GM12878 (cell line): ENCODE measurements around the gene GAL3ST2. TPM values are rescaled to one million over a fixed set of nuclear protein-coding genes. Genes with fewer than 3 reads are reported as not detected.

ENCODE experiments used
- ATAC-seq: fragments of 200-7000 bp; cut with Tn5 transposase; 3 replicates; pipeline ENCODE4 v1.9.1; 2020; ENCODE audit warnings: mild to moderate bottlenecking, moderate library complexity
- BruUV-seq: library from RNA; stranded (reverse); fragments of 400-500 nt; replicated peaks from 2 replicates; lab custom pipeline; 2021; lab: Mats Ljungman, UMichigan
- CTCF ChIA-PET: fragments of 300-600 bp; sonication (Branson Sonifier 250); formaldehyde crosslinking; extraction: SDS; loops from one replicate; lab custom pipeline; 2021; ENCODE audit warnings: inconsistent platforms; lab: Yijun Ruan, JAX
- POLR2A ChIA-PET: fragments of 350-600 bp; formaldehyde crosslinking; extraction: SDS; loops from one replicate; lab custom pipeline; 2021; ENCODE audit warnings: inconsistent platforms; lab: Charles Lee
- RAD21 ChIA-PET: fragments of 300-600 bp; sonication (Branson Sonifier 250); formaldehyde crosslinking; loops from one replicate; lab custom pipeline; 2023; ENCODE audit warnings: antibody characterized with exemption; ENCODE audit not compliant: unreplicated experiment; lab: Charles Lee
- SMC1A ChIA-PET: fragments of 300-600 bp; sonication (Branson Sonifier 250); formaldehyde crosslinking; loops from one replicate; lab custom pipeline; 2023; ENCODE audit not compliant: unreplicated experiment, uncharacterized antibody; lab: Charles Lee
- DNase-seq: peaks from one replicate; pipeline ENCODE4 v3.0.0-alpha.2; 2011; ENCODE audit warnings: low read depth, low spot score
- FAIRE-seq: peaks from 3 replicates; lab custom pipeline; 2011; peaks lifted over from hg19 to GRCh38; lab: Jason Lieb, UNC
- H2AFZ ChIP-seq: 2 replicates; pipeline ENCODE4 v1.6.0; 2011; ENCODE audit warnings: low read depth, low read length, control low read depth; ENCODE audit not compliant: control insufficient read depth
- H3K27ac ChIP-seq: 2 replicates; pipeline ENCODE4 v1.5.1; 2011; ENCODE audit warnings: control low read depth; ENCODE audit not compliant: control insufficient read depth, insufficient read depth
- H3K27me3 ChIP-seq, 2 experiments: replicated peaks in 1 of 2; 2 replicates each; pipeline versions ENCODE4 v1.6.0 to v1.6.1; 2011; ENCODE audit warnings: low read length in 1 of 2; ENCODE audit not compliant: control insufficient read depth in 2 of 2, insufficient read depth in 2 of 2
- H3K36me3 ChIP-seq, 2 experiments: 2 replicates each; pipeline ENCODE4 v1.5.1; 2011; ENCODE audit warnings: low read length in 1 of 2; ENCODE audit not compliant: control insufficient read depth in 2 of 2, insufficient read depth in 2 of 2
- H3K4me1 ChIP-seq: 2 replicates; pipeline ENCODE4 v1.6.1; 2011; ENCODE audit warnings: mild to moderate bottlenecking, low read length, moderate library complexity, mixed read lengths; ENCODE audit not compliant: control insufficient read depth, insufficient read depth
- H3K4me2 ChIP-seq: 2 replicates; pipeline ENCODE4 v1.6.0; 2011; ENCODE audit warnings: control low read depth; ENCODE audit not compliant: control insufficient read depth, insufficient read depth
- H3K4me3 ChIP-seq: fragments of 200-600 bp; sonication (generic); 2 replicates; pipeline ENCODE4 v1.5.1; 2016
- H3K79me2 ChIP-seq: 2 replicates; pipeline ENCODE4 v1.6.0; 2011; ENCODE audit warnings: low read length; ENCODE audit not compliant: control insufficient read depth, insufficient read depth
- H3K9ac ChIP-seq: 2 replicates; pipeline ENCODE4 v1.8.0; 2011; ENCODE audit warnings: low read length, control low read depth, mixed read lengths; ENCODE audit not compliant: control insufficient read depth, insufficient read depth
- H3K9me3 ChIP-seq: replicated peaks from 3 replicates; pipeline ENCODE4 v1.5.1; 2011; ENCODE audit warnings: mild to moderate bottlenecking, low read length; ENCODE audit not compliant: control insufficient read depth, insufficient read depth
- H4K20me1 ChIP-seq: 2 replicates; pipeline ENCODE4 v1.6.0; 2011; ENCODE audit not compliant: control insufficient read depth, insufficient read depth
- ATF7 ChIP-seq: fragments of 450-650 bp; IDR thresholded peaks from 2 replicates; pipeline ENCODE4 v1.6.1; 2016; ENCODE audit warnings: low read depth, mild to moderate bottlenecking
- FOXK2 ChIP-seq: fragments of 450-650 bp; IDR thresholded peaks from 2 replicates; pipeline ENCODE4 v1.6.1; 2017; ENCODE audit warnings: mild to moderate bottlenecking, moderate library complexity
- JUNB ChIP-seq: IDR thresholded peaks from 2 replicates; pipeline ENCODE4 v1.6.1; 2016; ENCODE audit warnings: antibody characterized with exemption, mild to moderate bottlenecking
- MEF2A ChIP-seq: IDR thresholded peaks from 2 replicates; pipeline ENCODE4 v1.6.1; 2011; ENCODE audit warnings: low read depth, mild to moderate bottlenecking, low read length, moderate library complexity; ENCODE audit not compliant: insufficient read depth
- PML ChIP-seq: IDR thresholded peaks from 2 replicates; pipeline ENCODE4 v1.6.1; 2012; ENCODE audit warnings: low read length, inconsistent platforms
- RELA ChIP-seq: fragments of 450-650 bp; IDR thresholded peaks from 2 replicates; pipeline ENCODE4 v1.8.0; 2014; ENCODE audit warnings: borderline replicate concordance; ENCODE audit not compliant: partially characterized antibody
- SREBF1 ChIP-seq: IDR thresholded peaks from 2 replicates; pipeline ENCODE4 v1.6.1; 2012; ENCODE audit warnings: mild to moderate bottlenecking, low read length
- WRNIP1 ChIP-seq: IDR thresholded peaks from 2 replicates; pipeline ENCODE4 v1.6.1; 2011; ENCODE audit warnings: low read depth, low read length, improper control_type of control experiment, borderline replicate concordance
- YY1 ChIP-seq: IDR thresholded peaks from 2 replicates; pipeline ENCODE4 v1.6.1; 2011; ENCODE audit warnings: low read depth, mild to moderate bottlenecking, low read length
- ZNF24 ChIP-seq: fragments of 450-650 bp; IDR thresholded peaks from 2 replicates; pipeline ENCODE4 v1.6.1; 2017; ENCODE audit warnings: antibody characterized with exemption, mild to moderate bottlenecking
- ZNF622 ChIP-seq: fragments of 450-650 bp; IDR thresholded peaks from 2 replicates; pipeline ENCODE4 v1.6.1; 2017; ENCODE audit warnings: mild to moderate bottlenecking, inconsistent platforms
- ZNF687 ChIP-seq: fragments of 450-650 bp; IDR thresholded peaks from 2 replicates; pipeline ENCODE4 v1.6.1; 2017; ENCODE audit warnings: mild to moderate bottlenecking, moderate library complexity
- WGBS: methylation state at CpG from one replicate; pipeline ENCODE4 v1.1.6; 2016; ENCODE audit warnings: low lambda C conversion rate; ENCODE audit not compliant: insufficient replicate concordance, insufficient coverage; ENCODE audit errors: missing lambda C conversion rate; 5-methylcytosine and 5-hydroxymethylcytosine counted together
- in situ Hi-C: fragments of 300-500 bp; cut with MboI; formaldehyde crosslinking; loops from 9 replicates; pipeline ENCODE4 v1.14.3; 2018; ENCODE audit warnings: mixed read lengths
- intact Hi-C: fragments of 100-400 bp; cut with micrococcal nuclease; formaldehyde crosslinking; loops from one replicate; pipeline ENCODE4 v1.14.2; 2022; ENCODE audit not compliant: unreplicated experiment
- polyA plus RNA-seq, 11 experiments: library from polyadenylated mRNA; depleted of rRNA in 4 of 11; unstranded in 6 of 11; stranded (reverse) in 5 of 11; fragments of >200 nt; fragmentation: Nextera tagmentation in 4 of 11; fragmentation: Illumina TruSeq in 1 of 11; extraction: Ambion mirVana in 4 of 11; extraction: Trizol in 1 of 11; gene quantifications; 1 replicate in 1 of 11; 2 replicates in 10 of 11; pipeline versions ENCODE4 v1.2.1 to v1.2.3, GENCODE V29; 2011 to 2016; ENCODE audit warnings: inconsistent platforms in 2 of 11, missing spikeins in 2 of 11, low read depth in 1 of 11
- total RNA-seq, 4 experiments: library from RNA; depleted of rRNA in 3 of 4; stranded (reverse); fragments of >200 nt in 3 of 4; fragmentation: Illumina TruSeq in 1 of 4; extraction: Trizol in 1 of 4; gene quantifications; 2 replicates each; pipeline versions ENCODE4 v1.2.1 to v1.2.3, GENCODE V29; 2013 to 2021
- TF ChIP-seq, protein P1 (sequence below): IDR thresholded peaks from 2 replicates; pipeline ENCODE4 v1.6.1; 2011; ENCODE audit warnings: low read depth, mild to moderate bottlenecking, low read length, moderate library complexity, borderline replicate concordance; ENCODE audit errors: extremely low read depth

GAL3ST2 gene
- total and polyA plus RNA-seq, 10 of the 15 experiments (the other 5 are each of a cell fraction or from before 2014, with no cell fraction given) = 0.09 to 0.36 (median 0.11) TPM; not detected in 7

DNA sequence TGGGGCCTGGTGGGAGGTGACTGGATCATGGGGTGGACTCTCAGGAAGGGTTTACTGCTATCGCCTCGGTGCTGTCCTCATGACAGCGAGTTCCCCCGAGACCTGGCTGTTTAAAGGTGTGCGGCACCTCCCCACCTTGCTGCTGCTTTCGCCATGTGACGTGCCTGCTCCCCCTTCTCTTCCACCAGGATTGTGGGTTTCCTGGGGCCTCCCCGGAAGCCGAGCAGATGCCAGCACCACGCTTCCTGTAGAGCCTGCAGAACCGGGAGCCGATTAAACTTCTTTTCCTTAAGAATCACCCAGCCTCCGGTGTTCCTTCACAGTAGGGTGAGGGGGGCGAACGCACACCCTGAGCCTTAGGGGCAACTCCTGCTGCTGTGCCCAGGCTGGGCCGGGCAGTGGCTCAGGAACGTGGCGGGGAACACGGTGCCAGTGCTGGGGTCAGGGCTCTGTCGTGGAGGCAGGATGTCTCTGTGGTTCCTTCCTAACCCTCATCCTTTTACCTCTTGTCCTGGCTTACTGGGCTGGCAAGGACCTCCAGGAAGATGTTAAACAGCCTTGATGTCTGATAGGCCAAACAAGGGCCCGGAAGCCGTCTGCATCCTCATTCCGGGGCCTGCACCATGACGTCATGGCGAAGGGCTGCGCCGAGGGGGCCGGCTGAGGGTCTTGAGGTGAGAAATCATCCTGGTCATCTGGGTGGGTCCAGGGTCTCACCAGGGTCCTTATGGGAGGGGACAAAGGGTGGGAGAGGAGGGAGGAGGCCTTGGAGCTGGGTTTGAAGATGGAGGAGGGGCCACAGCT is 45.0 kb downstream of the GAL3ST2 start:
- no peaks in the 10 kb centered on the region for H3K27me3 ChIP-seq
- no peak overlapping the region for H3K4me2 ChIP-seq
- BruUV-seq = no TSS peak
- no peak for DNase-seq
- no peaks in the 10 kb centered on the region for H4K20me1 ChIP-seq
- ATAC-seq = no peak
- no peak overlapping the region for H2AFZ ChIP-seq
- H3K9ac ChIP-seq = no peak overlapping the region
- peaks cover 1% of the 10 kb centered on the region; the same call in 1 of the 3 replicates for H3K9me3 ChIP-seq
- CTCF ChIA-PET = interaction anchor here (1.1 kb wide), 1 partner anchor 9 kb away, joined by 3 read pairs; no protein-coding TSS in a partner anchor
- no peaks in the 10 kb centered on the region for H3K79me2 ChIP-seq
- no peaks in the 10 kb centered on the region; the same call in 1 of the 2 replicates for H3K4me1 ChIP-seq
- H3K4me3 ChIP-seq = no peak overlapping the region
- POLR2A ChIA-PET = no interaction called here
- SMC1A ChIA-PET = no interaction called here
- no peaks in the 10 kb centered on the region for H3K36me3 ChIP-seq
- 63% methylated on average over 28 of the region's 28 CpGs for WGBS
- in situ Hi-C loops (no loop called here), intact Hi-C loops (no loop called here)
- RAD21 ChIA-PET = no interaction called here
- FAIRE-seq = no peak
- TF ChIP-seq FOXK2 = no peak
- no peak for TF ChIP-seq PML
- TF ChIP-seq ZNF24 = no peak
- TF ChIP-seq ZNF687 = no peak
- no peak for TF ChIP-seq MEF2A
- no peak for TF ChIP-seq RELA
- TF ChIP-seq, protein P1, sequence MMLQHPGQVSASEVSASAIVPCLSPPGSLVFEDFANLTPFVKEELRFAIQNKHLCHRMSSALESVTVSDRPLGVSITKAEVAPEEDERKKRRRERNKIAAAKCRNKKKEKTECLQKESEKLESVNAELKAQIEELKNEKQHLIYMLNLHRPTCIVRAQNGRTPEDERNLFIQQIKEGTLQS = no peak
- no peak for TF ChIP-seq ATF7
- TF ChIP-seq SREBF1 = no peak
- TF ChIP-seq ZNF622 = no peak
- no peak for TF ChIP-seq YY1
- no peak for TF ChIP-seq WRNIP1
- no peak for TF ChIP-seq JUNB
- TF ChIP-seq, all 136 proteins: peak for 0
- no peak overlapping the region for H3K27ac ChIP-seq
